CD4-positive, alpha-beta memory T cell (primary cell): ENCODE results near the gene COX5A. TPM values are rescaled to one million over a fixed set of nuclear protein-coding genes. Genes with fewer than 3 reads are reported as not detected.

Experiments used
- CTCF ChIA-PET: fragments of 350-600 bp; sonication (Branson Sonifier 250); formaldehyde crosslinking; loops from one replicate; lab custom pipeline; 2021; ENCODE audit warnings: inconsistent platforms; ENCODE audit not compliant: partially characterized antibody; lab: Charles Lee
- POLR2A ChIA-PET: fragments of 350-600 bp; sonication (Branson Sonifier 250); formaldehyde crosslinking; loops from one replicate; lab custom pipeline; 2021; ENCODE audit not compliant: partially characterized antibody; lab: Charles Lee
- DNase-seq, 5 donors: peaks; one replicate each; pipeline versions ENCODE4 v3.0.0 to v3.0.0-alpha.2; 2020 to 2022; ENCODE audit warnings: mixed read lengths in 1 of 5
- H3K27ac ChIP-seq: one replicate; pipeline ENCODE4 v1.7.0; 2013; ENCODE audit warnings: low read depth, low read length
- H3K27me3 ChIP-seq: 2 replicates; pipeline ENCODE4 v1.7.0; 2013; ENCODE audit warnings: mild to moderate bottlenecking, low read length, moderate library complexity; ENCODE audit not compliant: insufficient read depth
- H3K36me3 ChIP-seq: 2 replicates; pipeline ENCODE4 v1.7.0; 2013; ENCODE audit warnings: mild to moderate bottlenecking, low read length, moderate library complexity; ENCODE audit not compliant: insufficient read depth
- H3K4me1 ChIP-seq: 2 replicates; pipeline ENCODE4 v1.7.0; 2013; ENCODE audit warnings: mild to moderate bottlenecking, low read length, moderate library complexity; ENCODE audit not compliant: insufficient read depth
- H3K4me3 ChIP-seq, 2 donors: one replicate each; pipeline ENCODE4 v1.7.0; 2013; ENCODE audit warnings: low read length in 2 of 2, mild to moderate bottlenecking in 1 of 2
- H3K9me3 ChIP-seq, 2 donors: one replicate each; pipeline ENCODE4 v1.7.0; 2013; ENCODE audit warnings: low read length in 2 of 2, control low read depth in 1 of 2; ENCODE audit not compliant: control insufficient read depth in 1 of 2
- H3K27ac Mint-ChIP-seq, 7 donors: one replicate each; pipeline ENCODE4 v1.8.0; 2020 to 2021; ENCODE audit warnings: mixed read lengths in 7 of 7, mild to moderate bottlenecking in 6 of 7, inconsistent platforms in 3 of 7, moderate library complexity in 3 of 7
- H3K27me3 Mint-ChIP-seq, 2 donors: one replicate each; pipeline ENCODE4 v1.8.0; 2020 to 2021; ENCODE audit warnings: mixed read lengths in 2 of 2
- H3K36me3 Mint-ChIP-seq, 2 donors: one replicate each; pipeline ENCODE4 v1.8.0; 2020 to 2021; ENCODE audit warnings: mixed read lengths in 2 of 2, inconsistent platforms in 1 of 2, mild to moderate bottlenecking in 1 of 2
- H3K4me1 Mint-ChIP-seq, 4 donors: one replicate each; pipeline ENCODE4 v1.8.0; 2020 to 2021; ENCODE audit warnings: mixed read lengths in 4 of 4, mild to moderate bottlenecking in 1 of 4
- H3K4me3 Mint-ChIP-seq, 8 donors: one replicate each; pipeline ENCODE4 v1.8.0; 2020 to 2021; ENCODE audit warnings: mixed read lengths in 8 of 8, mild to moderate bottlenecking in 7 of 8, moderate library complexity in 6 of 8, inconsistent platforms in 3 of 8
- H3K9me3 Mint-ChIP-seq, 8 donors: one replicate each; pipeline ENCODE4 v1.8.0; 2020 to 2021; ENCODE audit warnings: mixed read lengths in 8 of 8, mild to moderate bottlenecking in 5 of 8, inconsistent platforms in 3 of 8, moderate library complexity in 1 of 8
- intact Hi-C: fragments of 100-400 bp; cut with micrococcal nuclease; formaldehyde crosslinking; loops from one replicate; pipeline ENCODE4 v1.15.1; 2023
- polyA plus RNA-seq, 2 donors: library from polyadenylated mRNA; unstranded; fragments of 300-500 nt; fragmentation: Illumina TruSeq; gene quantifications; one replicate each; pipeline ENCODE4 v1.2.3, GENCODE V29; 2021
- total RNA-seq, 2 experiments: library from RNA; stranded (reverse); gene quantifications; one replicate each; pipeline ENCODE4 v1.2.3, GENCODE V29; 2021

Gene COX5A
- total and polyA plus RNA-seq, 4 experiments from 2014 or later, result 66.8 to 336 (median 203) TPM

DNA sequence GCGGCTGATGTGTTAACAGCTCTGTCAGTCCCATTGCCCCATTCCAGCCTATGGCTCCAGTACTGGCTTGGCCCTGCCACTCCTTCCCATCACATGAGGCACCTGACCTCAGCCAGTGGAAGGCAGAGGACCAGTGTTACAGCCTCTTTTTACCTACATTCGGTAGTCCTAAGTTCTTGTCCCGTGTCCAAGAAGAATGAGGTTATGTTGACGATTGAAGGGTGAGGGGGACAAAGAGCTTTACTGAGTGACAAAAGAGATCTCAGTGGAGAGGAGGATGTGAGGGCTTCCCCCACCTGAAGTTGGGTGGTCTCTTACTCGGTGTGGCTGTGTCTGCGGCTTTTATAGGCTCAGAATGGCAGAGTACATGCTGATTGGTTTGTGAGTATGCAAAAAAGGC lies 55.3 kb downstream of the COX5A start:
- Histone ChIP-seq H3K9me3 (no peaks in the 10 kb centered on the region), H3K4me3 (no peak overlapping the region), H3K27ac (no peak overlapping the region), H3K4me1 (peaks cover 16% of the 10 kb centered on the region), H3K27me3 (no peaks in the 10 kb centered on the region), H3K36me3 (no peaks in the 10 kb centered on the region)
- H3K27ac Mint-ChIP-seq, result peak overlapping the region in 1 of 7 donors; percentile 77
- peaks cover 6 to 26% (median 13%) of the 10 kb centered on the region in 4 donors for H3K4me1 Mint-ChIP-seq
- H3K9me3 Mint-ChIP-seq, result no peaks in the 10 kb centered on the region
- H3K4me3 Mint-ChIP-seq, result no peak overlapping the region
- no peaks in the 10 kb centered on the region for H3K27me3 Mint-ChIP-seq
- intact Hi-C loops, result no loop called here
- no peaks in the 10 kb centered on the region for H3K36me3 Mint-ChIP-seq
- ChIA-PET CTCF (interaction anchor here (2.9 kb wide), 2 partner anchors 13 to 20 kb away, joined by 10 to 37 read pairs; no protein-coding TSS in a partner anchor), POLR2A (interaction anchor here (2.3 to 3.8 kb wide), 2 partner anchors 12 to 19 kb away, joined by 15 to 22 read pairs; no protein-coding TSS in a partner anchor)
- DNase-seq, result no peak

DNA sequence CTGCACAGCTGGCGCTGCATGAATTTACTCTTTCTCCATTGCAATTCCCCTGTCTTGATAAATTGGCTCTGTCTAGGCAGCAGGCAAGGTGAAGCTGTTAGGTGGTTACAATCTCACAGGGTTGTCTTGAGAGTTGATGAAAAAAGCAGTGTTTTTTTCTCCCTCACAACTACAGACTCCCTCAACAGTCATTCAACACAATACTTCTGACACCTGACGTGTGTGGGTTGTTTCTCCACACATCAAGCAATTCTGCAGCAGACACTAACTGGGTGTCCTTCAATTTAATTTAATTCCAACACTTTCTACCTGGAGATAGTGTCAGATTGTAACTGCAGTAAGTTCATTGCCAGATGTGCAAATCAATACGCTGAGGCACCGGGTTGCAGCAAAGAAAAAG lies 59.6 kb downstream of the COX5A start:
- peaks cover 5 to 17% (median 8%) of the 10 kb centered on the region in 4 donors for H3K4me1 Mint-ChIP-seq
- peaks cover 0 to 3% of the 10 kb centered on the region in 2 donors for H3K36me3 Mint-ChIP-seq
- H3K4me3 Mint-ChIP-seq, result no peak overlapping the region
- CTCF ChIA-PET, result interaction anchor here (0.8 to 1.3 kb wide), 2 partner anchors 34 to 57 kb away, joined by 3 read pairs; no protein-coding TSS in a partner anchor
- Histone ChIP-seq H3K27me3 (no peaks in the 10 kb centered on the region), H3K27ac (no peak overlapping the region), H3K36me3 (no peaks in the 10 kb centered on the region), H3K4me3 (no peak overlapping the region), H3K9me3 (no peaks in the 10 kb centered on the region), H3K4me1 (peaks cover 9% of the 10 kb centered on the region)
- no peak for DNase-seq
- H3K27ac Mint-ChIP-seq, result peak overlapping the region in 2 of 7 donors; percentile 20 to 30
- H3K9me3 Mint-ChIP-seq, result no peaks in the 10 kb centered on the region
- no peaks in the 10 kb centered on the region for H3K27me3 Mint-ChIP-seq
- POLR2A ChIA-PET, result no interaction called here
- intact Hi-C loops, result no loop called here

DNA sequence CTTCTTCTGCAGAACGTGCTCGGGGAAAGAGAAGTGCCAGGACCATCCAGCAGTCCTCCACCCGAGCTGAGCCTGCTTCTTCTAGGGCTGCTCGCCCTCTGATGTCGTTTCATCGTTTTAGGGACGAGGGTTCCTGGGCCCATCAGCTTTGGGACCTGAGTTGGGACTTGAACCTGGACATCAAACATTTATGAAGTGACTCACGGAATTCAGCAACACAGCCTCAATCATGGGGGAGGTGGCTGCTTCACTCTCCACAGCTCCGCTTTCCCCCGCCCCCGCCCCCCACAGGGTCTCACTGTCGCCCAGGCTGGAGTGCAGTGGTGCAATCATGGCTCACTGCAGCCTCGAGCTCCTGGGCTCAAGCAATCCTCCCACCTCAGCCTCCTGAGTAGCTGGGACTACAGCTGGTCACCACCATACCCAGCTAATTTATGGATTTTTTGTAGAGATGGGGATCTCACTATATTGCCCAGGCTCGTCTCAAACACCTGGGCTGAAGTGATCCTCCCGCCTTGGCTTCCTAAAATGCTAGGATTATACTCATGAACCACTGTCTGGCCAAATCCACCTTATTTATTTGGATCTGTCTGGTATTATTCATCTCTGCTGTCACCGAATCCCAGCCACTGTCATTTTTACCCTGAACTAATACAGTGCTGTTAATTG lies 64.0 kb downstream of the COX5A start:
- intact Hi-C loops, result loop anchor here (1.0 kb wide), 5 partner anchors 15 to 64 kb away; partner anchors contain the start of genes COX5A and FAM219B

DNA sequence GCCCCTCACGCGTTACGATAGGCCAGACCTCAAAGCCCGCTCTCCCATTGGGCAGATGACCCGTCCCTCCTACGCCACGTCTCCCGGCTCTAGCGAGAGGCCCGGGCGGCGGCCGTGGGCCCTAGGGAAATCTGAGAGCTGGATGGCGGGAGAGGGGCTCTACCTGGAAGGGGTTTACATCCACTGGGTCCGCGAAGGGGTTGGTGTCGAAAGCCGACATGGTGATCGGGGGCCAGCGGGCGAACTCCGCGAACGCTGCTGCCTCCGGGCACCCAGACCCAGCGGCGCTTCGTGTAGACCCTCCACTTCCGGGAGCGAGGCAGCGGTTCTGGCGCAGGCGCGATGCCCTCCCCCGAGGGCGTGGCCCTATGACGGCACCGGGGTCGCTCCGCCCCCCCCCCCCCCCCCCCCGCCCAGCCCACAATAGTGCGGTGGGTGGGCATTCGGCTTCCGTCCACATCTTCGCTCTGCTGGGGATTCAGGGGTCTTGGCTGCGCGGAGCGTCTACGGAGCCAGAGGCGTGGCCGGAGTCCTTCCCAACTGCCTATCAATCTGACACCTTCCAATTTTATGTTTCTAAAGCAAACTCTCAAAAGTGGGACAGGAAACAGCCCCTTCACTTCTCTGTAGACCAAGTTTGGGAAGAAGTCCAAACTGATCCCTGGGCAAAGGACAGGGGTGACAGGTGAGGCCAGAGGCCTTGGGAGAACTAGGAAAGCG lies 64.7 kb downstream of the COX5A start, which contains the start of gene SCAMP2:
Gene SCAMP2, minus strand, starts transcription at position 330 of the 720 bp plus-strand sequence. Its CDS starts 110 bp downstream, at position 220.
- ChIA-PET POLR2A (interaction anchor here (0.9 to 5.5 kb wide), 13 partner anchors 8 to 258 kb away, joined by 3 to 50 read pairs (median 6); partner anchors contain the start of genes CLK3, COX5A, FAM219B and MPI), CTCF (interaction anchor here (1.3 to 5.5 kb wide), 3 partner anchors 11 to 30 kb away, joined by 4 to 62 read pairs (median 7); partner anchors contain the start of gene ULK3)
- H3K27me3 ChIP-seq, result no peaks in the 10 kb centered on the region
- no peaks in the 10 kb centered on the region for H3K36me3 ChIP-seq
- peaks cover 33 to 57% (median 44%) of the 10 kb centered on the region in 4 donors for H3K4me1 Mint-ChIP-seq
- peak within 1 kb of the TSS; percentile 94 to 100 (median 99) for H3K4me3 Mint-ChIP-seq
- H3K27me3 Mint-ChIP-seq, result no peaks in the 10 kb centered on the region
- peak within 1 kb of the TSS; percentile 52 to 99 for H3K4me3 ChIP-seq
- peak within 1 kb of the TSS; percentile 93 for H3K27ac ChIP-seq
- H3K9me3 Mint-ChIP-seq, result peaks cover 0 to 2% (median 0%) of the 10 kb centered on the region in 8 donors
- intact Hi-C loops, result loop anchor here (1.0 kb wide), 5 partner anchors 16 to 65 kb away; partner anchors contain the start of genes COX5A and FAM219B
- peak within 1 kb of the TSS; percentile 96 to 99 (median 98) for H3K27ac Mint-ChIP-seq
- H3K9me3 ChIP-seq, result no peaks in the 10 kb centered on the region
- peaks cover 53% of the 10 kb centered on the region for H3K4me1 ChIP-seq
- DNase-seq, result peak; percentile 92 to 95 (median 94)
- peaks cover 8 to 27% of the 10 kb centered on the region in 2 donors for H3K36me3 Mint-ChIP-seq

More for the DNA sequence above, 64.0 kb downstream of the COX5A start:
- H3K4me3 ChIP-seq, result peak overlapping the region; percentile 52 to 76
- Mint-ChIP-seq H3K27ac (peak overlapping the region; percentile 93 to 99 (median 97)), H3K9me3 (peaks cover 0 to 2% (median 0%) of the 10 kb centered on the region in 8 donors), H3K4me3 (peak overlapping the region; percentile 94 to 100 (median 99)), H3K36me3 (peaks cover 6 to 25% of the 10 kb centered on the region in 2 donors), H3K27me3 (no peaks in the 10 kb centered on the region), H3K4me1 (peaks cover 28 to 50% (median 37%) of the 10 kb centered on the region in 4 donors)
- no peaks in the 10 kb centered on the region for H3K27me3 ChIP-seq
- DNase-seq, result peak in 1 of 5 donors; percentile 46
- H3K36me3 ChIP-seq, result no peaks in the 10 kb centered on the region
- ChIA-PET CTCF (interaction anchor here (1.3 to 5.5 kb wide), 3 partner anchors 10 to 31 kb away, joined by 4 to 62 read pairs (median 7); partner anchors contain the start of gene ULK3), POLR2A (interaction anchor here (1.1 to 5.5 kb wide), 11 partner anchors 9 to 64 kb away, joined by 3 to 50 read pairs (median 7); partner anchors contain the start of genes COX5A, FAM219B, MPI and ULK3)
- peak overlapping the region; percentile 93 for H3K27ac ChIP-seq
- H3K9me3 ChIP-seq, result no peaks in the 10 kb centered on the region
- peaks cover 46% of the 10 kb centered on the region for H3K4me1 ChIP-seq

DNA sequence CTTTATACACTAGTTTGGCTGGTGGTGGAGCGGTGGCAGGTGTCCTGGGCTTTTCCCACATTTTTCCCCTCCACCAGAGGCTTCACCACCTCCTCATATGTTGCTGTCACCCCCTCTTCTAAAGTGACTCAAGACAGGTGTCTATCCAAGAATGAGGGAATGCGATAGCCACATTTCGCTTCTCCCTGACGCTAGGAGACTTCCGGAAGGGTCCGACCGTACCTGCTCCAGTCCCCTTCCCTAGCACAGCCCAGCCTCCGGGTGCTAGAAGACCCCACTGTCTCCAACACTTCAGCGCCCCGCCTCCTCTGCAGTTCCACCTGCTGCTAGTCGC lies 65.2 kb downstream of the COX5A start:
- Mint-ChIP-seq H3K4me1 (peaks cover 38 to 62% (median 49%) of the 10 kb centered on the region in 4 donors), H3K27me3 (no peaks in the 10 kb centered on the region), H3K4me3 (peak overlapping the region; percentile 94 to 100 (median 99)), H3K36me3 (peaks cover 13 to 32% of the 10 kb centered on the region in 2 donors), H3K27ac (peak overlapping the region; percentile 96 to 99 (median 98)), H3K9me3 (peaks cover 0 to 2% (median 0%) of the 10 kb centered on the region in 8 donors)
- H3K4me1 ChIP-seq, result peaks cover 58% of the 10 kb centered on the region
- peak overlapping the region; percentile 93 for H3K27ac ChIP-seq
- peak overlapping the region; percentile 52 to 99 for H3K4me3 ChIP-seq
- ChIA-PET CTCF (interaction anchor here (5.5 kb wide), 1 partner anchor 29 kb away, joined by 62 read pairs; no protein-coding TSS in a partner anchor), POLR2A (interaction anchor here (0.9 to 5.5 kb wide), 11 partner anchors 9 to 257 kb away, joined by 3 to 50 read pairs (median 6); partner anchors contain the start of genes CLK3, COX5A, FAM219B and ULK3)
- intact Hi-C loops, result loop anchor here (1.0 kb wide), 5 partner anchors 17 to 66 kb away; partner anchors contain the start of genes COX5A and FAM219B
- no peaks in the 10 kb centered on the region for H3K27me3 ChIP-seq
- no peak for DNase-seq
- no peaks in the 10 kb centered on the region for H3K36me3 ChIP-seq
- H3K9me3 ChIP-seq, result no peaks in the 10 kb centered on the region

DNA sequence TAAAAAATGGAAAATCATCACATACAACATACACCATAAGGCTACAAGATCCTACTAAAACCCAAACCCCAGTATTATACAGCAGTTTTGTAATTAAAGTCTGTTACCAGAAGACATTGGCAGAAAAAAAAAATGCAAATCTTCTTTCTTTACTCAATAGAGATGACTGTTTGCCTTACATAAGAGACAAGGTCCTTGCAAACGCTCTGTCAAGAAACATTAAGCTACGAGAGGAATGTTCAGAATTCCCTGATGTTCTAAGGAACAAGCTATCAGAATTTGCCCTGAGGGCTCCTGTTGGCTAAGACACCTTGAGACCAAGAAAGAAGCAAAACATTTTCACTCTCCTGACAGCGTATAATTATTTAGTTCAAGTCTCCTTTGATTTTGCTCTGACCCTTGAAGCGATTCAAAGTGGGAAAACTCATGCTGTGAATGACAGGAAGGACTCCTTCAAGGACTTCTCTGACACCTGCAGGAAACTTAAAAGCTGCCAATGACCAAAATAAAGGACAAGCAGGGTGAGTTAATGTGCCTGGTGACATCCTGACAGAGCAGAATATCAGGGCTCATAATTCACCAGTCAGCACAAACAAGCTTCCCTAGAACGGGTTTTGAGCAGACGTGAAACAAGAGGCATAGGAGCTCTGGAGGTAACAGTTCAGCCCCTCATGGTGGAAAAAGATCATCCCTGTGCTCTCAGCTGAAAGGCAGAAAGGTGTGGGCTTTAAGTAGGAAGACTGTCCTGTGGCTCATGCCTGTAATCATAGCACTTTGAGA lies 67.2 kb downstream of the COX5A start:
- Histone ChIP-seq H3K4me3 (peak overlapping the region in 1 of 2 donors; percentile 31), H3K36me3 (no peaks in the 10 kb centered on the region), H3K9me3 (no peaks in the 10 kb centered on the region), H3K4me1 (peaks cover 79% of the 10 kb centered on the region), H3K27me3 (no peaks in the 10 kb centered on the region), H3K27ac (peak overlapping the region; percentile 51)
- intact Hi-C loops, result loop anchor here (2.0 kb wide), 1 partner anchor 14 kb away; no protein-coding TSS in a partner anchor
- ChIA-PET CTCF (interaction anchor here (0.9 to 4.7 kb wide), 15 partner anchors 12 to 83 kb away, joined by 3 to 79 read pairs (median 6); partner anchors contain the start of gene ULK3), POLR2A (interaction anchor here (0.8 to 5.5 kb wide), 12 partner anchors 12 to 83 kb away, joined by 3 to 50 read pairs (median 11); partner anchors contain the start of genes COX5A, FAM219B, MPI and ULK3)
- Mint-ChIP-seq H3K36me3 (peaks cover 21 to 34% of the 10 kb centered on the region in 2 donors), H3K27me3 (no peaks in the 10 kb centered on the region), H3K27ac (peak overlapping the region; percentile 54 to 98 (median 94)), H3K4me1 (peaks cover 54 to 83% (median 67%) of the 10 kb centered on the region in 4 donors), H3K9me3 (peaks cover 0 to 2% (median 0%) of the 10 kb centered on the region in 8 donors), H3K4me3 (peak overlapping the region; percentile 77 to 100 (median 90))
- no peak for DNase-seq
